ENCODE results near the gene RHOU.
"Not testable (repeated sequence)": the region's sequence is repeated elsewhere in the genome, so short reads cannot be mapped to it uniquely, and the experiment has no call there.

Gene RHOU

DNA sequence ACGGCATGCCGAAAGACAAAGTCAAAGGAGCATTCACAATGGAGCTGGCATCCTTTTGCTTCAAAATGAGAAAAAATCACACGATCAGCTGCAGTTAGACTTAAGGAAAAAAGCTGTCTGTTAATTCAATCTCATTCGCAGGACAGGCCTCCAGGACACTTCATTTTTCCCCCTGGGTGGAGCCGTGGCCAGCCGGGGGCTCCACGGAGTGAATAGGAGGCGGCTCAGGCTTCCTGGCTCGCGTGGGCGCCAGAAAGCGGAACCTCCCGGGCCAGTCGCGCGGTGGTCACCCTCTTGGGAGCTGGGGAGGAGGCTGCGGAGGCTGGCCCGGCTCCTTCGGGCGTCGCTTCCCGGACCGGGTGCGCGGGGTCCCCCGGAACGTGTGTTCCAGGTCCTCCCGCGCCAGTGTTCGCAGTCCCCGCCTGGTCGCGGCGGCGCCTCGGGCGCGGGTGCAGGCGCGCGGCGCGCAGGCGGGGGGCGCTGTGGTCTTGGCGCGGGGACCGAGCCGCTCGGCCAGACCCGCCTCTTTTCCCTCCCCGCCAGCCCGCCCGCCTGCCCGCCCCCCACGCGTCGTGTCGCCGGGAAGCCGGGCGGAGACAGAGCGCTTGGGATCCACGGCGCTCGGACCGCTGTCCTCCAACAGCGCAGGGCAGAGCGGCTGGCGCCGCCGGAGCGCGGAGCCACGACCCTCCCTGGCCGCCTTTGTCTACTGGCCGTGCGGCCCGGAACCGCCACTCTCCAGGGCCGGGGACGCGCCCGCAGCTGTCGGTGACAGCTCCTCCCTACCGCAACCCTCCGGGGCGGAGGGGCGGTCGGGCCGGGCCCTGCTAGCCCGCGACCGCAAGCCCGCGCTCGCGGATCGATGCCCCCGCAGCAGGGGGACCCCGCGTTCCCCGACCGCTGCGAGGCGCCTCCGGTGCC, at the start of gene RHOU:
RHOU (plus strand) TSS at position 599 of the 921 bp plus-strand sequence; CDS start at position 863, 264 bp downstream.
- peak; percentile 57 for DNase-seq (ENCODE audit: low spot score)

DNA sequence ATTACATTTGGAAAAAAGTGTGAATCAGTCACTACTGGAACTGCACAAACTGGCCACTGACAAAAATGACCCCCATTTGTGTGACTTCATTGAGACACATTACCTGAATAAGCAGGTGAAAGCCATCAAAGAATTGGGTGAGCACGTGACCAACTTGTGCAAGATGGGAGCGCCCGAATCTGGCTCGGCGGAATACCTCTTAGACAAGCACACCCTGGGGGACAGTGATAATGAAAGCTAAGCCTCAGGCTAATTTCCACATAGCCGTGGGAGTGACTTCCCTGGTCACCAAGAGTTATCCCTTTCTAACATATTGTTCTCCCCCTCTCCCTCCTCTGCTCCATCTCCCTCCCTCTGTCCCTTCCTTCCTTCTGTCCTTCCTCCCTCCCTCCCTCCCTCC, 47.7 kb upstream of the RHOU start:
- no peak for DNase-seq (ENCODE audit: low spot score)

GRCh38 chr1:228689255-228689654, 46.0 kb upstream of the RHOU start:
- DNase-seq (ENCODE audit: low spot score), result no peak

- no peak for DNase-seq (ENCODE audit: low spot score)
These were observed 44.1 kb upstream of the RHOU start for GRCh38 chr1:228691211-228691610.

GRCh38 chr1:228691926-228692325, 43.4 kb upstream of the RHOU start:
- DNase-seq (ENCODE audit: low spot score), result peak; percentile 79

- not testable (repeated sequence) for DNase-seq (ENCODE audit: low spot score)
These were observed 40.8 kb upstream of the RHOU start for GRCh38 chr1:228694447-228694846.

DNA sequence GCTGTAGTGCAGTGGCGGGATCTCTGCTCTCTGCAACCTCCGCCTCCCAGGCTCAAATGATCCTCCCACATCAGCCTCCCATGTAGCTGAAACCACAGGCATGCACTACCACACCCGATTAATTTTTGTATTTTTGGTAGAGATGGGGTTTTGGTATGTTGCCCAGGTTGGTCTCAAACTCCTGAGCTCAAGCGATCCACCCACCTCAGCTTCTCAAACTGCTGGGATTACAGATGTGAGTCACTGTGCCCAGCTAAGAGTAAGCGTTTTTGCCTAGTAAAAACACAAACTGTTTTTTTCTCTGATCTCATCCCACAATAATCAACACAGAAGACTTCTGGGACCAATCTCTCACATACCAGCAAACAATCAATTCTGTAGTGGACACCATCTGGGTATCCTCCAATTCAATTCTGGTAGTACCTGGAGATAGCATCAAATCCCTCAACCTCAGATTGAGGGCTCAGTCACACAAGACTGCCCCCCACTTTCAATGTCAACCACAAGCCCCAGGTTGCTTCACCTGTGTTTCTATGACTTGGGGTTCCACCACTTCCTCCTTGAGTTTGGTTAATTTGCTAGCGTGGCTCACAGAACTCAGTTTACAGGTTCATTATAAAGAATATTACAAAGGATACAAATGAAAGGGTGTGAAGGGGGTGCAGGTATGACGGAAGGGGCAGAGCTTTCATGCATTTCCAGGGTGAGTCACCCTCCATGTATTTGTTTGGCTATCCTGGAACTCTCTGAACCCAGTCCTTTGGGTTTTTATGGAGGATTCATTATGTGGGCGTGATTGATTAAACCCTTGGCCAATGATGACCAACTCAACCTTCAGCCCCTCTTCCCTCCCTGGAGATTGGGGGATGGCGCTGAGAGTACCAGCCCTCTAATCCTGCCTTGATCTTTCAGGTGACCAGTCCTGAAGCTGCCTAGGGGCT, 40.0 kb upstream of the RHOU start:
- peak; percentile 78 for DNase-seq (ENCODE audit: low spot score)

- DNase-seq (ENCODE audit: low spot score), result peak; percentile 31
These were observed 37.9 kb upstream of the RHOU start for GRCh38 chr1:228697207-228698016.

- DNase-seq (ENCODE audit: low spot score), result no peak
These were observed 37.3 kb upstream of the RHOU start for GRCh38 chr1:228698017-228698329.

GRCh38 chr1:228702433-228702832, 32.8 kb upstream of the RHOU start:
- no peak for DNase-seq (ENCODE audit: low spot score)

DNA sequence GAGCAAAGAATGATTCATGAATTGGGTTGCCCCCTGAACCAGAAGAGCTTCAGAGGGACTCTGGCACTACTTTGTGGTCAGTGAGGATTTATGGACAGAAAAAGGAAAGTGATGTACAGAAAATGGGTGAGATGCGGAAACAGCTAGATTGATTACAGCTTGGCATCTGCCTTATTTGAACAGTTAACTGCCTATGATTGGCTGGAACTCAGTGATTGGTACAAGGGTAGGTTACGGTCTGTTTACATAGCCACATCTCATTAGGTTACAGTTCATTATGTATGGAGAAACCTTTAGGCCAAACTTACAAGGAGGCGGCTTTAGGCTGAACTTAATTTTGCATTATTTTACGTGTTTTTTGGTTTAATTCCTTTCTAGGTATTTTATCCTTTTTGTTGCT, 29.0 kb upstream of the RHOU start:
- no peak for DNase-seq (ENCODE audit: low spot score)

DNA sequence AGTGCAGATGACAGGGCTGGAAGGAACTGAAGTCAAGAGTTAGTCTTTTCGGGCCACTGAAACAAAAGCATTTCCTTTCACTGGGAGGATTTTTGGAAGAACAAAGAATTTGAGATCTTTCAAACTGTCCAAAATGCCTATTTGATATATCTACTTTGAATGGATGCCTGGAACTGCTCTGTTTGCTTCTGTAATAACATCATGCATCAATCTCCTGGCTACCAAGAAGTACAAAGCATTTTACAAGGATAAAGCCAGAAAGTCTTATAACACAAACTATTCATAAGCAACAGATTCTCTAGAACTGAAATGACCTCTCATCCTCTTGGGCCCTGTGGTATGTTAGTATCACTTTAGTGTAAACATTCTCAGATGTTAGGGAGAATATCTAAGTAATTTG, 18.2 kb upstream of the RHOU start:
- no peak for DNase-seq (ENCODE audit: low spot score)

DNA sequence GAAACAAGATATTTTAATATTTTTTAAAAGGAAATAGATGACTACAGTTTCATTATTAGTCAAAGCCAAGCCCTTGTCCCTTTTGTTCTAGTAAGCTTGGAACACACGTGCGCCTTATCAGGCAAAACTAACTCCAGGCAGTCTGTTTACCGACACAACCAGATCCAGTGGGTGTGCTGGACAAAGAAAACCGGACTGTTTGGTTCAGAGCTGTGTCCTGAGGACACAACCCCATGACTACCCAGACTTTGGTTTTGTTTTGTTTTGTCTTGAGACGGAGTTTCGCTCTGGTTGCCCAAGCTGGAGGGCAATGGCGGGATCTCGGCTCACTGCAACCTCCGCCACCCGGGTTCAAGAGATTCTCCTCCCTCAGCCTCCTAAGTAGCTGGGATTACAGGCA, 13.9 kb upstream of the RHOU start:
- no peak for DNase-seq (ENCODE audit: low spot score)

DNA sequence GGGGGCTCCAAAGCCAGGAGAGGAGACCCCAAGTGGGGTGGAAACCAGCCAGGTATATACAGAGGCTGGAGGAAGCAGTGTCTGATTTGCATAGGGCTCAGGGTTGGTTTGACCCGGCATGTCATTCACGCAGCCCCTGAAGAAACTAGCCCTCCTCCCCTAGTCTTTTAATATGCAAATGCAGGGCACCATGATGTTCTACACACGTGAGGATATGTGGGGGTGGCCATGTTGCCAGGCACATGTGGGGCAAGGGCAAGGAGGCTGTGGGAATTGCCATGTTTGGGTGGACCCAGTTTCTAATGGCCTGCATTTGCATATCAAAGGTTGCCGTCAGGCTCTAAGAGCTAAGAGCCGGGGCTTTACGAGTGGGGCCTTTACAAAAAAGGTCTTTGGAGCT, 12.0 kb upstream of the RHOU start:
- peak; percentile 7 for DNase-seq (ENCODE audit: low spot score)

DNA sequence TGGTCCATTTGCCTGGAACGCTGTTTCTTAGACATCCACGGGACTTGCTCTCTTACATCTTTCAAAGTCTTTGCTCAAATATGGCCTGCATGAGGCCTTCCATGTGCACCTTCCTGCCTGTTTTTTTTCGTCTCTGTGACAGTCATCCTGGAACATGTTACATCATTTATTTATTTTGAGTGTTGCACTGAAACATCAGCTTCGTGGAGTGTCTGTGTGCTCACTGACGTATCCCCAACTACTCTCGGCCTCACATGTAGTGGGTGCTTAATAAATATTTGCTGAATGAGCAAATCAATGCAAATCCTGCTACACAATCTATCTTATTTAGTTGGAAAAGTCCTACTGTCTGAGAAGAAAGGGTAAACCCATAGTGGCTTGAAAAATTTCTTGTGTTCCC, 11.4 kb upstream of the RHOU start:
- DNase-seq (ENCODE audit: low spot score), result no peak

DNA sequence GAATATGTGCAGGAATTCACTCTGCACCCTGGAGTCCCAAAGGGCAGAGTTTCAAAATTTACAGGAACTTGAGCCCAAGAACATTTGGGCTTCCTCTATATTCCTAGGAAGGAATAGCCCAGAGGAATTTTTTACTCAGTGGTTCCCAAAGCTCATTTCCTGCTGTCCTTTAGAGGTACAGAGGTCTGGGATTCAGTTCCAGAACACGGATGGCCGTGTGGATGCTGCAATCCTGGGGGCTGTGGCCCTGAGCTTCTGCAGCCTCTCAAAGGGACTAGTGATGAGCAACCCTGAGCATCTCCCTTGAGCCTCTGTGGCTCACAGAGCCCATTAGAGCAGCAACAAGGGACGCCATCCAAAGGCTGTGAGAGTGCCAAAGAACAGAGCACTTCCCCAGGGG, 10.1 kb upstream of the RHOU start:
- DNase-seq (ENCODE audit: low spot score), result no peak

DNA sequence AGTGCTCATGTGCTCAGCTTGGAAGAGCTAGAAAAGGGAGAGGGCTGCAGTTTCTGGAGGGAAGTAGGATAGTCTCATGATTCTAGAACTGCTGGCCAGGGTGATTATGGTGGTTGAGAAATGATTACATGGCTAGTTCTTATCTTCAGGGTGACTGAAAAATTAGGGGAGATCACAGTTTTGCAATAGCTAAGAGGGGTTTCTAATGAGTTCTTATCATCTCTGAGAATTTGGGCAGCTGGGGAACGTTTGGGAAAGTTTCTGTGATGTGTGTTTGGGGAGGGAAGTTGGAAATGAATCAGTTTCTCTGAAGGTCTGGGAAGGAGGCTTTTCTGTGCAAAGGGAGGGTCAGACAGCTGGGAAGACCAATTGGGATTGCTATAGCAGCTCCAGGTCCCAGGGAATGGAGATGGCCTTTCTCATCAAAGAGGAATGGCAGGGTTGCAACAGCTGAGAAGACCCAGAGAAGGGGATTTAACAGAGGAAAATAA, 7.6 kb upstream of the RHOU start:
- DNase-seq (ENCODE audit: low spot score), result no peak

GRCh38 chr1:228732426-228732825, 2.9 kb upstream of the RHOU start:
- DNase-seq (ENCODE audit: low spot score), result no peak

DNA sequence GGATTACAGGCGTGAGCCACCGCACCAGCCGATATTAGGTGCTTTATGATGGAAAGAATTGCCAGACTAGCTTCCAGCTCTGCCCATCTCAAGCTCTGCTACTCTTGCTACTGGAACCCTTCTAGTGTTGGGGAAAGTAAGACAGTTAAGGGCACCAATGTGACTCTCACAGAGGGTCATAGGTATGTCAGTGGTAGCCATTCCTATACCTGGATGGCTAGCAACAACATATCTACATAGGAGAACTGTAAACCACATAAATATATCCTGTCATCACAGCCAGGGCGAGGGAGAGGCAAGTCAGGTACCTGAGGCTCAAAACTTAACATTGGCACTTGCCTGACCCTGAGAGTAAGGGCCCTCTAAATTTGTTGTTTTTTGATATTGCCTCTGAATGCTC, 1.7 kb upstream of the RHOU start:
- no peak for DNase-seq (ENCODE audit: low spot score)

DNA sequence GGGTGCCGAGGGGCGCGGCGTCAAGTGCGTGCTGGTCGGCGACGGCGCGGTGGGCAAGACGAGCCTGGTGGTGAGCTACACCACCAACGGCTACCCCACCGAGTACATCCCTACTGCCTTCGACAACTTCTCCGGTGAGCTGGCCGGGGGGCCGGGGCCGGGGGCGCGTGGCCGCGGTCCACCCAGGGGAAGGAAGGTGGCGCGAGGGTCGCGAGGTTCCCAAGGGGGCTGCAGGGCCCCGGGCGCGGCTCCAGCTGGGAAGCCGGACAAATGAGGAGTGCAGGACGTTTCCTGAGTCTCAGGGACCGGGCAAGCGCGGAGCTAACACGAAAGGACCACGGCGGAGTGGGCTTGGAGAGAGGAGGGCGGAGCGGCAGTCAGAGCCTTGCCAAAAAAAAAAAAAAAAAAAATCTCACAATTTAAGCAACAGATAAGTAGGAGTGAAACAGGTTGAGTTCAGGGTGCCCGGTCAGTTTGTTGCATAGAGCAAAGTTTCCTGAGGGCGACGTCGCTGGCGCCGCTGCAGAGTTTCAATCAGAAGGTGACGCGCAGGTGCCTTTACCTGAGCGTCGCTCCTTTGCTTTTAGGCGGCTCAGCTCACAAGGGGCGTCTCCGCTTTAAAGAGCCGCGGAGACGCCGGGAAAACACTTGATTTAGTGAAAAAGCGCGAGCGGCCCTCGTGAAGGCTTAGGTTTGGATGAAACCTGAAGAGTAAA, 750 bp downstream of the RHOU start:
- peak; percentile 54 for DNase-seq (ENCODE audit: low spot score)

DNA sequence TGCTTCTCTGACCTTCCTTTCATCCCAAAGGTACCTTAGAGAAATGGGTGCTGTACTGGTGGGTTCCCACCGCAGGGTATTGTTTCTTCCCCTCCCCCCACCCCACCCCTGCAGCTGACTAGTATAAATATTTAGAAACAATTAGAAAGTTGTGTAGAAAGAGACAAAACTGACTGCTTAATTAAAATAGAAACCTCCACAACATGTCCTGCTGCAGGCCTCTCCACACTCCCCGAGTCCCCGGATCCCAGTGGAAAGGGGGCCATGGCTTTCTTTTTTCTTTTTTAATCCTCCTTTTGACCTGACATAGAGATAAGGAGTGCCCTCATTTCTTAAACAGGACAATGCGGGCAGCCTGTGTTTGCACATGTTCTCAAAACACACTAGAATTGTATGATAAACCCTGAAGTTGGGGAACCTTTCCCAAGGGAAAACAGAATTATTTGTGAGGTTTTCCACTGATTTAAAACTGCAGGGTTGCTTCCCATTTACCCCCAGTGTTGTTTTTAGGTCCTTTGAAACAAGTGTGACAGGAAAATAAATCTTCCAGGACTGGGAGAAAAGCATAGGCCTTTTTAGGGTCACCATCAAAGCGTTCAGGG, 1.7 kb downstream of the RHOU start:
- no peak for DNase-seq (ENCODE audit: low spot score)

Measured in SW480 (cell line).